H9 (cell line): ENCODE results near the gene SLC7A4. TPM values are rescaled to one million over a fixed set of nuclear protein-coding genes. Genes with fewer than 3 reads are reported as not detected.

Experiments used
- DNase-seq: peaks from one replicate; pipeline ENCODE4 v3.0.0-alpha.2; 2017
- H2AFZ ChIP-seq: one replicate; pipeline ENCODE4 v1.6.1; 2013; ENCODE audit warnings: mild to moderate bottlenecking, low read length, control low read depth, moderate library complexity
- H2AK5ac ChIP-seq: 2 replicates; pipeline ENCODE4 v1.6.1; 2013; ENCODE audit warnings: low read length, control low read depth, mixed read lengths; ENCODE audit not compliant: insufficient read length
- H2BK120ac ChIP-seq: one replicate; pipeline ENCODE4 v1.6.1; 2013; ENCODE audit warnings: low read depth, mild to moderate bottlenecking, low read length, control low read depth, inconsistent platforms; ENCODE audit not compliant: poor library complexity, severe bottlenecking
- H2BK12ac ChIP-seq: 2 replicates; pipeline ENCODE4 v1.6.1; 2013; ENCODE audit warnings: low read length, control low read depth, mixed read lengths, low read depth; ENCODE audit not compliant: insufficient read length
- H2BK15ac ChIP-seq: 2 replicates; pipeline ENCODE4 v1.6.1; 2013; ENCODE audit warnings: low read depth, low read length, control low read depth
- H2BK20ac ChIP-seq: one replicate; pipeline ENCODE4 v1.6.1; 2013; ENCODE audit warnings: low read depth, mild to moderate bottlenecking, low read length, control low read depth, inconsistent platforms; ENCODE audit not compliant: poor library complexity, severe bottlenecking
- H2BK5ac ChIP-seq: 2 replicates; pipeline ENCODE4 v1.6.1; 2013; ENCODE audit warnings: low read length, control low read depth, mixed read lengths; ENCODE audit not compliant: insufficient read length
- H3K14ac ChIP-seq: 2 replicates; pipeline ENCODE4 v1.6.1; 2013; ENCODE audit warnings: low read length, control low read depth; ENCODE audit not compliant: insufficient read depth
- H3K18ac ChIP-seq: 2 replicates; pipeline ENCODE4 v1.6.1; 2013; ENCODE audit warnings: low read depth, mild to moderate bottlenecking, mixed read lengths, low read length, control low read depth; ENCODE audit not compliant: insufficient read length
- H3K23ac ChIP-seq: 2 replicates; pipeline ENCODE4 v1.6.1; 2013; ENCODE audit warnings: low read length, control low read depth, mixed read lengths, low read depth; ENCODE audit not compliant: insufficient read length
- H3K23me2 ChIP-seq: 2 replicates; pipeline ENCODE4 v1.6.1; 2013; ENCODE audit warnings: low read depth, mild to moderate bottlenecking, mixed read lengths, low read length, control low read depth; ENCODE audit not compliant: insufficient read length, poor library complexity, severe bottlenecking
- H3K27ac ChIP-seq: 2 replicates; pipeline ENCODE4 v1.5.1; 2013; ENCODE audit warnings: low read length, control low read depth, mixed read lengths, low read depth; ENCODE audit not compliant: insufficient read length
- H3K27me3 ChIP-seq: 2 replicates; pipeline ENCODE4 v1.6.1; 2013; ENCODE audit warnings: low read length, control low read depth, inconsistent platforms; ENCODE audit not compliant: insufficient read depth
- H3K4ac ChIP-seq: 2 replicates; pipeline ENCODE4 v1.6.1; 2013; ENCODE audit warnings: low read depth, mild to moderate bottlenecking, control low read depth, inconsistent platforms, low read length, moderate library complexity
- H3K4me1 ChIP-seq: 2 replicates; pipeline ENCODE4 v1.6.1; 2013; ENCODE audit warnings: low read length, control low read depth, inconsistent platforms; ENCODE audit not compliant: insufficient read depth
- H3K4me2 ChIP-seq: 2 replicates; pipeline ENCODE4 v1.6.1; 2013; ENCODE audit warnings: low read length, control low read depth, mixed read lengths; ENCODE audit not compliant: insufficient read length, insufficient read depth
- H3K56ac ChIP-seq: 2 replicates; pipeline ENCODE4 v1.6.1; 2013; ENCODE audit warnings: low read depth, mild to moderate bottlenecking, mixed read lengths, low read length, control low read depth; ENCODE audit not compliant: insufficient read length
- H3K79me1 ChIP-seq: 2 replicates; pipeline ENCODE4 v1.6.1; 2013; ENCODE audit warnings: low read depth, mild to moderate bottlenecking, moderate library complexity, low read length, control low read depth, inconsistent platforms; ENCODE audit not compliant: insufficient read depth, poor library complexity, severe bottlenecking
- H3K79me2 ChIP-seq: 2 replicates; pipeline ENCODE4 v1.6.1; 2013; ENCODE audit warnings: low read length, control low read depth, inconsistent platforms; ENCODE audit not compliant: insufficient read depth
- H3K9ac ChIP-seq: 2 replicates; pipeline ENCODE4 v1.6.1; 2013; ENCODE audit warnings: low read length, control low read depth, mixed read lengths; ENCODE audit not compliant: insufficient read length; ENCODE audit errors: extremely low read depth
- H3K9me3 ChIP-seq: one replicate; pipeline ENCODE4 v1.6.1; 2013; ENCODE audit warnings: low read depth, low read length, inconsistent platforms; ENCODE audit not compliant: control insufficient read depth
- H3T11ph ChIP-seq: one replicate; pipeline ENCODE4 v1.6.1; 2013; ENCODE audit warnings: mild to moderate bottlenecking, low read length, control low read depth, inconsistent platforms
- H4K20me1 ChIP-seq: one replicate; pipeline ENCODE4 v1.6.1; 2013; ENCODE audit not compliant: control insufficient read depth, insufficient read length, insufficient read depth
- H4K5ac ChIP-seq: 2 replicates; pipeline ENCODE4 v1.6.1; 2013; ENCODE audit warnings: low read depth, mild to moderate bottlenecking, mixed read lengths, low read length, control low read depth; ENCODE audit not compliant: insufficient read length
- H4K8ac ChIP-seq: replicated peaks from 2 replicates; pipeline ENCODE4 v1.6.1; 2013; ENCODE audit warnings: low read length, control low read depth, mixed read lengths, low read depth; ENCODE audit not compliant: insufficient read length
- H4K91ac ChIP-seq: 2 replicates; pipeline ENCODE4 v1.6.1; 2013; ENCODE audit warnings: low read depth, mild to moderate bottlenecking, moderate library complexity, mixed read lengths, low read length, control low read depth; ENCODE audit not compliant: insufficient read length
- H3K27ac Mint-ChIP-seq, 3 experiments: 2 replicates in 2 of 3; 3 replicates in 1 of 3; pipeline ENCODE4 v1.8.0; 2020 to 2021; ENCODE audit warnings: mixed read lengths in 3 of 3, mild to moderate bottlenecking in 1 of 3, moderate library complexity in 1 of 3
- H3K27me3 Mint-ChIP-seq: 2 replicates; pipeline ENCODE4 v1.8.0; 2021; ENCODE audit warnings: low read depth, mild to moderate bottlenecking, moderate library complexity, mixed read lengths
- H3K36me3 Mint-ChIP-seq, 3 experiments: 2 replicates in 2 of 3; 3 replicates in 1 of 3; pipeline ENCODE4 v1.8.0; 2020 to 2021; ENCODE audit warnings: low read depth in 3 of 3, mixed read lengths in 3 of 3; ENCODE audit not compliant: insufficient read depth in 1 of 3
- H3K4me1 Mint-ChIP-seq, 2 experiments: 2 replicates each; pipeline ENCODE4 v1.8.0; 2020; ENCODE audit warnings: mixed read lengths in 2 of 2
- H3K4me3 Mint-ChIP-seq, 2 experiments: 2 replicates in 1 of 2; 3 replicates in 1 of 2; pipeline ENCODE4 v1.8.0; 2020 to 2021; ENCODE audit warnings: mild to moderate bottlenecking in 2 of 2, mixed read lengths in 2 of 2, moderate library complexity in 1 of 2
- H3K9me3 Mint-ChIP-seq, 2 experiments: 2 replicates in 1 of 2; 3 replicates in 1 of 2; pipeline ENCODE4 v1.8.0; 2020; ENCODE audit warnings: mild to moderate bottlenecking in 2 of 2, mixed read lengths in 2 of 2, moderate library complexity in 1 of 2
- WGBS: extraction: QIAGEN DNeasy Blood & Tissue Kit; methylation state at CpG from one replicate; pipeline ENCODE4 v1.1.7; 2013; ENCODE audit warnings: missing lambda C conversion rate, low lambda C conversion rate, mixed read lengths; ENCODE audit not compliant: insufficient read length; ENCODE audit errors: extremely low coverage; 5-methylcytosine and 5-hydroxymethylcytosine counted together
- total RNA-seq: library from RNA; stranded (reverse); gene quantifications from 2 replicates; pipeline ENCODE4 v1.2.1, GENCODE V29; 2021
- TF ChIP-seq, protein P1 (sequence below): fragments of 200-600 bp; sonication (generic); conservative IDR thresholded peaks from 3 replicates; pipeline ENCODE4 v1.8.0; 2021; ENCODE audit warnings: antibody characterized with exemption, mild to moderate bottlenecking

The SLC7A4 gene
- total RNA-seq, 1 experiment from 2014 or later, result 0.09 TPM

DNA sequence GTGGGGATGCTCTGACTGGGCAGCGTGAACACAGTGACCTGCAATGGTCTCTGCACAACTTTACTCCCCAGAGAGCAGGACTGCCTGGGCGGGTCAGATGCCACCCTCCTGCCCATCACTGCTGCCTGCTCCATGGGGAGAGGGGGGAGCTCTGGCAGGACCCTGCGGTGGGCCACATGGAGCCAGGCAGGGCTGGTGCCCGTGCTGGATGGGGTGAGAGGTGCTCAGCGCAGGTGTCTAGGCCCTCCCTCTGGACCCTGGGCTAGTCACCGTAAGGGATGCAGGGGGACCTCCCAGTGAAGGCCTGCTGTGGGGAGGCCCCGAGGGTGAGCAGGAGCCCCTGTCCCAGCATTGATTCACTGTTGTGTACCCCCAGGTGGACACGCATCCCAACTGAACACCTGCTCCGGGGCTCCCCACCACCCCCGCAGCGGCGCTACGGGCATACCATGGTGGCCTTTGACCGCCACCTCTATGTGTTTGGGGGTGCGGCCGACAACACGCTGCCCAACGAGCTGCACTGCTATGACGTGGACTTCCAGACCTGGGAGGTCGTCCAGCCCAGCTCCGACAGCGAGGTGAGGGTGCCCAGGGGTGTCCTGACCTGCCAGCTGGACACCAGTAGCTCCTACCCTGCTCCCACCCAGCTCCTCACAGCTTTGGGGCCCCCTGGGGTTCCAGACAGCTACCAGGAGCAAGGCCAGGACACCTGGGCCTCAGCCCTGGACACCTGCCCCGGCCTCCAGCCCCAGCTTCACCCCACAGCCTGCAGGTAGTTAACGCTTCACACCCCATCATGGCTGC is 40.9 kb downstream of the SLC7A4 start:
- H4K8ac ChIP-seq, result no peak overlapping the region
- H3K79me2 ChIP-seq, result no peaks in the 10 kb centered on the region
- no peak overlapping the region for H2AFZ ChIP-seq
- Mint-ChIP-seq H3K27me3 (no peaks in the 10 kb centered on the region), H3K27ac (no peak overlapping the region), H3K36me3 (peaks cover 2 to 32% (median 15%) of the 10 kb centered on the region in 3 experiments), H3K4me1 (0 out of 4 replicates have a peak, but pooled peaks cover 0 to 2% of the 10 kb centered on the region in 2 experiments), H3K4me3 (no peak overlapping the region), H3K9me3 (no peaks in the 10 kb centered on the region)
- no peak overlapping the region for H3K4me2 ChIP-seq
- no peak overlapping the region for H3T11ph ChIP-seq
- H4K5ac ChIP-seq, result no peak overlapping the region
- no peak overlapping the region for H3K9ac ChIP-seq
- H2BK20ac ChIP-seq, result no peak overlapping the region
- H3K23me2 ChIP-seq, result no peaks in the 10 kb centered on the region
- no peaks in the 10 kb centered on the region for H3K27me3 ChIP-seq
- WGBS, result no CpG with 5 or more reads among the region's 24 CpGs
- H3K4ac ChIP-seq, result no peak overlapping the region
- no peak overlapping the region for H2AK5ac ChIP-seq
- H3K4me1 ChIP-seq, result no peaks in the 10 kb centered on the region
- H3K23ac ChIP-seq, result no peak overlapping the region
- no peaks in the 10 kb centered on the region for H4K20me1 ChIP-seq
- H3K56ac ChIP-seq, result no peak overlapping the region
- no peak overlapping the region for H3K27ac ChIP-seq
- no peak overlapping the region for H3K18ac ChIP-seq
- TF ChIP-seq, protein P1, sequence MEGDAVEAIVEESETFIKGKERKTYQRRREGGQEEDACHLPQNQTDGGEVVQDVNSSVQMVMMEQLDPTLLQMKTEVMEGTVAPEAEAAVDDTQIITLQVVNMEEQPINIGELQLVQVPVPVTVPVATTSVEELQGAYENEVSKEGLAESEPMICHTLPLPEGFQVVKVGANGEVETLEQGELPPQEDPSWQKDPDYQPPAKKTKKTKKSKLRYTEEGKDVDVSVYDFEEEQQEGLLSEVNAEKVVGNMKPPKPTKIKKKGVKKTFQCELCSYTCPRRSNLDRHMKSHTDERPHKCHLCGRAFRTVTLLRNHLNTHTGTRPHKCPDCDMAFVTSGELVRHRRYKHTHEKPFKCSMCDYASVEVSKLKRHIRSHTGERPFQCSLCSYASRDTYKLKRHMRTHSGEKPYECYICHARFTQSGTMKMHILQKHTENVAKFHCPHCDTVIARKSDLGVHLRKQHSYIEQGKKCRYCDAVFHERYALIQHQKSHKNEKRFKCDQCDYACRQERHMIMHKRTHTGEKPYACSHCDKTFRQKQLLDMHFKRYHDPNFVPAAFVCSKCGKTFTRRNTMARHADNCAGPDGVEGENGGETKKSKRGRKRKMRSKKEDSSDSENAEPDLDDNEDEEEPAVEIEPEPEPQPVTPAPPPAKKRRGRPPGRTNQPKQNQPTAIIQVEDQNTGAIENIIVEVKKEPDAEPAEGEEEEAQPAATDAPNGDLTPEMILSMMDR, result no peak
- H2BK120ac ChIP-seq, result no peak overlapping the region
- no peak overlapping the region for H2BK15ac ChIP-seq
- no peaks in the 10 kb centered on the region for H3K79me1 ChIP-seq
- no peak overlapping the region for H4K91ac ChIP-seq
- H3K9me3 ChIP-seq, result no peaks in the 10 kb centered on the region
- H2BK12ac ChIP-seq, result no peak overlapping the region
- no peak overlapping the region for H3K14ac ChIP-seq
- no peak overlapping the region for H2BK5ac ChIP-seq
- no peak for DNase-seq
